ENCODE measurements around the gene LDLRAD3.

The LDLRAD3 gene

DNA sequence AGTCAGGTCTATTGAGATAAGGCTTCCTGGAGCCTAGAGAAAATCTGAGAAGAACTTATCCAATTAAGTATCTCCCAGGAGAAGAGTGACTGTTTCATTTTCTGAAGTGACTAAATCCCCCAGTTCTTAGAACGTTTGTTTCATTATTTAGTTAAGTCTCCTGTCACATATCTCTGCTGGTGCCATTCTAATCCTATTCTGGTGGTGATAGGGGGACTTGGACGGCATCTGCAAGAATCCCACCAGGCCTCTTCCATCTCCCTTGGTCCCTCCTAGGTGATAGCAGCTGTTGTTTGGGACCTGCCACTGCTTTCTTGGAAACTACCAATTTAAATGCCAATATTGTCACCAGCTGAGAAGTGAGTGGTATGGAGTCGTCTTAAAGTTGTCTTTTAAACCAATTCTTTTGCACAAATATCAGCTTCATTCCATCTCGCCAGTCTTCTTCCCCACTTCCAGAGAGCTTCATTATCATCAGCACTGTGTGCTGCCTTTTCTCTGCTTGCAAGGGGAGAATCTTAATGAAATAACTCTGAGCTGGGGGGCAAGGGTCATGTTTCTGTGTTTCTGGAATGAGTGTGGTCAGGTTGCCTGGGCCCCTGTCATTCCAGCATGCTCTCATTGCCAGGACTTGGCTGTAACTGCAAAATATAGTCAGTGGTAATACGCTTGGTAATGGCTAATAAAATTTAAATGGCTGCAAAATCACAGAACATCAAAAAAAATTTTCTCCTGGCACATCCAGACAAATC lies 104.8 kb downstream of the LDLRAD3 start:
- DNase-seq (ENCODE audit: low read depth): no peak

DNA sequence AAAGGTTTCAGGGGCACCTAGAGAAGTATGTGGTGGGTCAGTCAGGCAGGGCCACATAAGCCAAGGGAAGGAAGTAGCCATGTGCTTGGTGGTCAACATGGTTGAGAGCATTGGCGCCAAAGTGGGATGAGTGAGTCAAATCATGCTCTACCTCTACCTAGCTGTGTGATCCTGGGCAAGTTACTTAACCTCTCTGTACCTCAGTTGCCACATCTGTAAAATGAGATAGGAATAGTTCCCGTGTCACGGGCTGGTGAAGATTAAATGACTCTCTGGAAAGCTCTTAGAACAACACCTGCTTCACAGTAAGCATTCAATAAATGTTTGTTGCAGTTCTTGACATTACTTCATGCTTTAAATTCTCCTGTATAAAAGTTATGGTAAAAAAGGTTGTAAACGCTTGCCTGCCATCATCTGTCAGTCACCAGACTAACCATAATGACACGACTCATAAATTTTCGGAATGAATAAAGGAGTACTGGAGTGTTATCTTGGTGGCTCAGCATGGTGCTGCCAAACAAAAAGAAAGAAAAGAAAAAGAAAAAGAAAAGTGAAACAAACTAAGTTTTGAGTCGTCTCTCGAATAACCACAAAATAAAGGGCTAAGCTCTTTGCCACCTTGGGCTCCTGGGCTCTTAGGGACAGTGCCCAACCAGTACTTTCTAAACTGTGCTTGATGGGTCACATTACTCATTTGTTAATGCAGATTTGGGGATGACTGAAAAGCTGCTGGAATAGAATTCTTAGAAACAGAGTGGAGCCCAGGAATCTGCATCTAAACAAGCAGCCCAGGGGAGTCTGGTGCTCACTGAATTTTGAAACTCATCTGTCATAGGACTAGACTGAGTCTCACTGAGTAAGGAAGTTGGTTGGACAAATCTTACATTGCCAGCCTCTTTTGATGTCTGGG lies 107.6 kb downstream of the LDLRAD3 start:
- DNase-seq (ENCODE audit: low read depth): no peak

DNA sequence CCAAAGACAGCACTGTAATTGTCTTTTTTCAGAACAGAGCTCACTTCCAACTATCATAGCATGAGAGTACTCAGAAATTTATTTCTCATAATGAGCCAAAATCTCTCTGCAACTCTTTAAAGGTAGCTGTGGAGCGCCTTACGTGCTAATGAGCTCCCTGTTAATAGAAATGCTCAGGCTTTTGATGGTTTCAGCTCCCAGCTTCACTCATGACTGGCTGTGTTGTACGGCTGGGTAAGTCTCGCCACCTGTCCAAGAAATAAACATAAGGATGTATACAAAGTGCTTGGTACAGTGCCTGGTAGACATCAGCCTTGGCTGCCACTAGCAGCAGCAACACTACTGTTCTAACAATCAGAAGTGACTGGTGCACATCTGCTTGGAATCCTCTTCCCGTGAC lies 109.4 kb downstream of the LDLRAD3 start:
- no peak for DNase-seq (ENCODE audit: low read depth)

DNA sequence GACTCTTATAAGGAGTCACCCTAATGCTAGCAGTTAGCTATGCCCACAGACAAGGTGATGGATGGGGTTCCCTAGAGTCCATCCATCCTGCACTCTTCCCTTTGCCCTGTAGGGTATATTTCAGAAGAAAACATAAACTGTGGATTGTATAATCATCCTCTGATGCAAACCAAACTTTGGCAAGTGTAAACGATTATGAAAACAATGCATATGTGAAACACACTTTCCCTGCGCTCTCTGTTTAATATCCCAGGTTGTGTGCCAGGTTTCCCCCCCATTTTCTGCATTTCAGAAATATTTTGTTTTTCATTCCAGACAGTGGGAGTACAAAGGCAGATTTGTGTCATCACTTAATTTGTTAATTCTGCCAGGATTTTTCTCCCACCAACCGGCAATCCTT lies 110.0 kb downstream of the LDLRAD3 start:
- no peak for DNase-seq (ENCODE audit: low read depth)

DNA sequence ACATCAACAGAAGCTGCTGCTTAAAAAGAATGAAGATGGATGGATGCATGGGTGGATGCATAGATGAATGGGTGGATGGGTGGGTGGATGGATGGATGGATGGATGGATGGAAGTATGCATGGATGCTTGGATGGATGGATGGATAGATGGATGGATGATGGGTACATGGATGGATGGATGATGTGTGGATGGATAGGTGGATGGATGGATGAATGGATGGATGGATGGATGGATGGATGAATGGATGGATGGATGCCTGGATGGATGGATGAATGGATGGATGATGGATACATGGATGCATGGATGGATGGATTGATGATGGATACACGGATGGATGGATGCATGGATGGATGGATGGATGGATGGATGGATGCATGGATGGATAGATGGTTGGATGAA lies 110.8 kb downstream of the LDLRAD3 start:
- DNase-seq (ENCODE audit: low read depth): no peak

DNA sequence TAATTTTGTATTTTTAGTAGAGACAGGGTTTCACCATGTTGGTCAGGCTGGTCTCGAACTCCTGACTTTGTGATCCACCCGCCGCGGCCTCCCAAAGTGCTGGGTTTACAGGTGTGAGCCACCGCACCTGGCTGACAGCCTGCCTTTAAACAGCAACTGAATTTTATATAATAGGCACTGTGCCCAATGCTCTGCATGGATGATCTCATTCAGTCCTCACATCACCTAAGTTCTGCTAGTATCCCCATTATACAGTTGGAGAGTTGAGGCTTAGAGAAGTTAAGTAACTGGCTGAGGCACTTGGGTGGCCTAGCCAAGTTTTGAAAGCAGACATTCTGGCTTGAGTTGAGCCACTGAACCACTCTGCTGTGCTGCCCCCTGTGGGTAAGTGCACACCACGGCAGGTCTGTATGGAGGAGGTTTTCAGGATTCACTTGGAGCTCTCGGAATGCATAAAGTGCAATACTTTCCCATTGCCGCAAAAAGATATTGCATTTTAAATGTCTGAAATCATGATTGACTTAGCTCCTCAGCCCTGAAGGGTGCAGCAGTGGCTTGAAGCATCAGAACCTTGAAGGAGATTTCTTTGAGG lies 112.4 kb downstream of the LDLRAD3 start:
- no peak for DNase-seq (ENCODE audit: low read depth)

DNA sequence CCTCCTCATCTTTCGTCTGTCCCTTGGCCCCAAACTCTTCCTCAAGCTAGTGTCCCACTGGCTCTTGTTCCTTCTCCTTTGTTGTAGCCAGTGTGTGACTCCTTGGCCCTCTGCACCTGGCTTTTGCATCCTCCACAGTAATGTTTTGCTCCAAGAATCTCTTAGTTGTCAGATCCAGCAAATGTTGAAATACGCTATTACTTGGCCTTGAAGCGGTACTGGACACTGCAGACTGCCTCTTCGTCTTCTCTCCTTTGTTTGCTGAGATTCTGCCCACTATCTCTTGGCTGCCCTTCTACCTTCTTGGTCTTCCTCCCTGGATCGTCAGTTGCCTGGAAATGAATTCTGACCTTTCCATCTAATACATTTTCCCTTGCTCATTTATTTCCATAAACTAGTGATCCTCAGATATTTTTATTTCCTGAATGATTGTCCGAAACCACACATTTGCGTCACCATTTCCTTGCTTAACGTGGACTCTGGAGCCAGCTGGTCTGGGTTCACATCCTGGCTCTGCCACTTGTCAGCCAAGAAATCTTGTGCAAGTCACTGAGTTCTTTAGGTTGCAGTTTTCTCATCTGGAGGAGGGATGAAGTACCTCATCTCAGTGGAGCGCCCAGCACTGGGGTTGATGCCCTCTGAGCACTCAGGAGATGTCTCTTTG lies 113.6 kb downstream of the LDLRAD3 start:
- DNase-seq (ENCODE audit: low read depth): no peak

DNA sequence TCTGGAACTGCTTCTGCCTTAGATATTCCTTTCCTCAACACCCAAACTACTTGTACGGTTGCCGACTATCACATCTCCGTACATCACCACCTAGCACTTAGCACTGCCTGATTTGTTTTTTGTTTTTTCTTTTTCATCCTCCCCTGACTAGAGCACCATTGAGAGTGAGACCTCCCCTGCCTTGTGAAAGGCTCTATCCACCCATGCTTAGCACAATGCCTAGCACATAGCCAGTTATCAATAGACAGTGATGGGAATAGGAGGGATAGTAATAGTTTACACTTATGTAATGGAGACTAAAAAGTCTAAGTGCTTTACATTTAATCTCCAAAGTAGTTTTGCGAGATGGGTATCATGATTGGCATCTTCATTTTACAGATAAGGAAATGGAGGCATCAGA lies 115.8 kb downstream of the LDLRAD3 start:
- no peak for DNase-seq (ENCODE audit: low read depth)

DNA sequence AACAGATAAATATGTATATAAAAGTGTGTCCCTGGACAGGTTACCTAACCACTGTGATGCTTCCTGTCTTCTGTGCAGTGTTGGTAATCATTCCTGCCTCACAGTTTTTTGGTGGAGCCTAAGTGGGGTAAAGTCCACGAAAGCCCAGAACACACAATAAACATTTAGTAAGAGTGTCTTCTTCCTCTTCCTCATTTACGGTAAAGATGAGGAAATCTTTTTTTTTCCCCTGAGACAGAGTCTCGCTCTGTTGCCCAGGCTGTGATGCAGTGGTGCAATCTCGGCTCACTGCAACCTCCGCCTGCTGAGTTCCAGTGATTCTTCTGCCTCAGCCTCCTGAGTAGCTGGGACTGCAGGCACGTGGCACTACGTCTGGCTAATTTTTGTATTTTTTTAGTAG lies 117.1 kb downstream of the LDLRAD3 start:
- DNase-seq (ENCODE audit: low read depth): no peak

DNA sequence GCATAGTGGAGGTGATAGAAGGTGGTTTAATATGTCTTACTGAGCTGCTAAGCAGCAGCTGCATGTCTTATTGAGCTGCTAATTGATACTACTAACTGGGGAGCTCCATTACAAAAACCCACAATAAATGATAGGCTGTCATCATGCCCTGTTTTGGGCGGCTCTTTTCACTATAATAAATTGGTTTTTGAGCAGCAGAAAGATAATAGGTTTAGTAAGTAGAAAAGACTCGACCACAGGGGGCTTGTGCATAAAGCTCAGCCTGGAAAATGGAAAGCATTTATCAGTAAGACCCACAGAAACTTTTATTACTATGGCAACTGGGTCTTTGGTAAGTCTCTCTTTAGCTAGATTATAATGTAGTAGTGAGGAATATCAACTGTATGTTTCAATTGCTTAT lies 117.6 kb downstream of the LDLRAD3 start:
- DNase-seq (ENCODE audit: low read depth): no peak

DNA sequence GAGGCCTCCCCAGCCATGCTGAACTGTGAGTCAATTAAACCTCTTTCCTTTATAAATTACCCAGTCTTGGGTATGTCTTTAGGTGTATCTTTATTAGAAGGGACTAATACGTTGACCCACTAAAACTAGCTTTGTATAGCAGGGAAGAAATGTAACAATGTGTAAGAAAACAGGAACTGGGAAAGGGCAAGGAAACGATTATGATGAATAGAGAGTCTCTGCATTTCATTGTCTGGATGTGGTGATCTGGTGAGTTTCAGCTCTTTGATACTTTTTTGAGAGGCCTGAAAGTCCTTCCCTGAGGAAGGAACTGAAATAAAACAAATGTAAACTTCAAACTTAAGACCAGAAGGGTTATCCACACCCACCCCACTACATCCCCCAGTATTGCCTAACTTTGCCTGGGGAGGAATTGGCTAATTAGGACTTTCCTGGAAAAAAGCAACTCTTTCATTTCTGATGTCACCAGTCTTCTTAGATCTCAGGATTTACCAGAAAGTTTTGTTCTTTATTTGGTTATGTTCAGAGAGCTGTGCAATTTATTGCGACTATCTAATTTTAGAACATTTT lies 119.0 kb downstream of the LDLRAD3 start:
- DNase-seq (ENCODE audit: low read depth): no peak

DNA sequence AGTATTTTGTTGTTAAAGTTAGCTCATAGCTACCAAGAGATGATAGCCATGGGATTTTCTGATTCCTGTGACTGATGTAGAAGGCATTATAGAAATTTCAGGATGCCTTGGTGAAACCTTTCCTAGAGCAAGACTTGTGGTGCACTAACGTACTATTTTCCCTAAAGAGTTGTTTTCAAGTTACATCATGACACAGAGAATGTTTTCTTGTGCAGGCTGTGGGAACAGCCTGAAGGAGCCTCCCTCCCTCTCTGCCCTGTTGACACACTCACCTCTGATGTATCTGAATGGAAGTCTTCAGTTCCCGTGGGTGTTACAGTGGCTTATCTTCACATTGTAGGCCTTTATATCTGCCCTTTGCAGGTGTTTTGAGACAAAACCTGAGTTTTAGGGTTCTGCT lies 121.6 kb downstream of the LDLRAD3 start:
- no peak for DNase-seq (ENCODE audit: low read depth)

DNA sequence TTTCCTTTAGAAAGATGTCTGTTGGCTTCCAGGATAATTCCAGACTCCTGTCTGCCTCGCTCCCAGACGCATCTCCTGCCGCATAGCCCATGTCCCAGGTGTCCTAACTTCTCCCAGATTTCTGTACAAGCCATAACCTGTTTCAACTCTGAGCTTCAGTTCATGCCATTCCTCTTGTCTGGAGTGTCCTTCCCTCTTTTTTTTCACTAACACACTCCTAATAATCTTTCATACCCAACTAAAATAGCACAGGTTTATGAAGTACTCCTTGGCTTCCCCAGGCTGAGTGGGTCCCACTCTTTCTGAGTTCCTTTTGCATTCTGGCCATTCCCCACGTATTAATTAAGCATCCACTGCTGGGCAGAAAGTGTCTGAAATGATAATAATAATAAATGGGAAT lies 123.0 kb downstream of the LDLRAD3 start:
- DNase-seq (ENCODE audit: low read depth): no peak

DNA sequence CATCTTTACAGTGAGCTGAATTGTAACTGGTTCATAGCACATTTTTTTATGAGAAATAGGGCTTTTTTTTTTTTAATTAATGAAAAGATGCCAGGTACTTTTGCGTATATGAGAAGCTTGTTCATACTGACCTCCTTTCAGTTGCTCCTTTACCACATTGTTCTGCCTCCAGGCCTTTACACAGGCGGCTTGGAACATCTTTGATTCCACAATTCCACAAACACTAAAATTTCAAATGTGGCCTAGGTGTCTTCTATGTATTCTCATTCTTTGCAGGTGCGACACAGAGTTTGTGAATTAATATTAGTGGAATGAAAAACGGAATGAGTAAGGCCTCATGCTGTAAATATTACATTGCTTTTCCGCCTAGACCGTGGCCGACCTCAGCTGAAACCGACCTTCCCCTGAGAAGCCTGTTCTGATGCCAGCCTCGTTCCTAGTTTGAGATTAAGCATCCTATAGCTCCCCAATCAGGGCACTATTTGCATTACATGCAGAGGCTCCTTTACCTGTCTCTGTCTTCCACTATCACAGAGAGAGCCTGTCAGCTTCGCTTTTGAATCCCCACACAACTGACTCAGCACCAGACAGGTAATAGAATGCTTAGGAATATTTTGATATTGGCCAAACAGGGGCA lies 125.8 kb downstream of the LDLRAD3 start:
- no peak for DNase-seq (ENCODE audit: low read depth)

DNA sequence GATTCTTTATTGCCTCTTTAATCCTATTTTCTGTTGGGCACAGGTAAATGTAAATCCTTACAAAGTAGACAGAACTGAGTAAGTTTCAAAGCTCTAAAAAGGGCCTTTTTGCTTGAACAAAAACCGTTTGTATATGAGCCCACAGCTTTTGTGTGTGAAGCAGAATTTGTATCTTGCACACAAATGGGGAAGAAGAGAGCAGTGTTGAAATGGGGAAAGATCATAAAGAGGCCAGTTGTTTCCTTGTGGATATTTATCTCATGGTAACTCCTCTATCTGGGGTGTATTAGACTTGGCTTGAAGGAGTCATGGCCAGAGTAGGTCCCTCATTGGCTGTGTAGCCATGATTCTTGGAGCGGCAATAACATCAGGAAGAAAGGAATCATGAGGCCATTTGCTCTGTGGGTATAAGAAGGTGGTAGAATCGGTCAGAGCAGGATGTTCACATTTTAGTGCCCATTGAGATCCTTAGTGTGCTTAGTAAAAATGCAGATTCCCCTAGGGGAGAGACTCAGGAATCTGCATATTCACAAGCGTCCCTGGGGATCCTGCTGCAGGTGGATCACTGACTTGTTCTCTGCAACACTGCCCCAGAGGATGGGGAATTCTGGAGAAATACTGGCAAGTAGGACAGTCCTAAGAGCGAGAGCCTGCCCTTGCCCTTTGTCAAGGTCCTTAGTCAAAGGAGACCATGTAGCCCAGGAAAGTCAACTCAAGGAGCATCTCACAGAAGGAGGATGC lies 126.5 kb downstream of the LDLRAD3 start:
- DNase-seq (ENCODE audit: low read depth): no peak

DNA sequence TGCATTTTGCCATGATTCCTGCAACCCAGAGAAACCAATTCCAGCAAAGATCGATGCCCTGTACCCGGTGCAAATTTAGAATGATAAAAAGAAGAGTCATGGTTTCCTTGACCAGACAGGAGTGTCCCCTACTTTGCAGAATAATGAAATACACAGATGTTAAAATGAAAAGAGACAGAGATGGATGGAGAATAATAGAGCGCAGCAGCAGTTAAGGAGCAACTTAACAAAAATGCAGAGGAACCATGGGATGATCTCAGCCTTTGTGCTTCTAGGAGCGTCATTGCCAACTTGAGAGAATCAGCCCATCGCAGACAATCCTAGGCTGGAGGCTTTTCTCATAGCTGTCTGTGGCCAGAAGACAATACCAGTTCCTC lies 127.1 kb downstream of the LDLRAD3 start:
- DNase-seq (ENCODE audit: low read depth): no peak

DNA sequence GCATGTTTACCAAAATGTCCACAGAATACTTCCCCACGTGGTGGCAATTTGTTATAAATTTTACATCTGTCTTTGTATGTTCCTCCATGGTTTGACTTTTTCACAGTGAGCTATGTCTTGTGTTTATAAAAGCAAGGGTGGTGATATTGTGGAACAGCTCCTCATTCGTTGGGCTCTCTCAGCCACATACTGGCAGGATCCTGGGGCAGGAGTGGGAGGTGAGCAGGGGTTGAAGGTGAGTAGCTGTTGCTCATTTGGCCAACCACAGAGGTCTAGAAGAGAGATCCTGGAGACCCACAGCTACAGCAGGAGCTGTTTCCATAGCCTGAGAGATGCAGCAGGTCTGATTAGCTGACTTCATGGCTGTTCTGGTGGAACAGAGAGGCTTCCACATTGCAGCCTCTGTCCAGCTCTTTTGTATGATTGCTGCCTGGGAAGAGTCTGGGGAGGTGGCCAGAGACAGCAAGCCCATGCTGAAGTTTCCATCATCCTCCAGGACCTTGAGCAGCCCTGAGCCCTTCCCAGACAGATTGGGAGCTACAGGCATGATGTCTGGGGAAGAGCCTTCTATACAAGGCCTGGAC lies 128.1 kb downstream of the LDLRAD3 start:
- DNase-seq (ENCODE audit: low read depth): no peak

DNA sequence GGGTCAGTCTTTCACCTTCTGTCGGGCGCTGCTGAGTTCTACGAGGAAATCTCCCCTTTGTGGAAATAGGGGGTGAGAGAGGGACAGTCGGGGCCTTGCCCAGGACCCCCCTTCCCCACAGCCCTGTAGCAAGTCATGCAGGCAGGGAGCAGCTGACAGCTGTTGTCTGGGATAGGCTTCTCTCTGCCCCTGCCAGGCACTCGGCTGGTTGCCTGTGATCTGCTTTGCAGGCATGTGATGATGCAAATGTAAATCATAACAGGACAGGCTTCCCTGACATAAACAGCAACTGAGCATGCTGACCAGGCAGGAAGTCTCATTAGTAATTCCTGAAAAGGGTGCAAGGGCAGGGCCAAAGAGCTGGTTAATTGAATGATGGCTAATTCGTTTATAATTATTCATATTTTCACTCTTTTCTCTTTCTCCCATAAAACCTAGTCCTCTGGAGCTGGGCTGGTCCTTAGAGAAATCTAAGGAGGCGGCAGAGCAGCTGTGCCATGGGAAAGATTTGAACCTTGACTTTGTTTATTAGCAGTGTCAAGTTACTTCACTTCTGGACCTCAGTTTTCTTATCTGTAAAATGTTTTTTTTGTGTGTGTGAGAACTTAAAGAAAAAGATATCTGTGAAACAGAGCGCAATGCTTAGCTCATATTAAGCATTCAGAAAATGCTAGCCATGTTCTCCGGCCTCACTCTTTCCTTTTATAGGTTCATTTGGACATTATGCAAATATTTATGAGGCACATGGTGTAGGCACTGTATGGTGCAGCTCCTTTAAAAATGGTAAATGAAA lies 129.7 kb downstream of the LDLRAD3 start:
- no peak for DNase-seq (ENCODE audit: low read depth)

DNA sequence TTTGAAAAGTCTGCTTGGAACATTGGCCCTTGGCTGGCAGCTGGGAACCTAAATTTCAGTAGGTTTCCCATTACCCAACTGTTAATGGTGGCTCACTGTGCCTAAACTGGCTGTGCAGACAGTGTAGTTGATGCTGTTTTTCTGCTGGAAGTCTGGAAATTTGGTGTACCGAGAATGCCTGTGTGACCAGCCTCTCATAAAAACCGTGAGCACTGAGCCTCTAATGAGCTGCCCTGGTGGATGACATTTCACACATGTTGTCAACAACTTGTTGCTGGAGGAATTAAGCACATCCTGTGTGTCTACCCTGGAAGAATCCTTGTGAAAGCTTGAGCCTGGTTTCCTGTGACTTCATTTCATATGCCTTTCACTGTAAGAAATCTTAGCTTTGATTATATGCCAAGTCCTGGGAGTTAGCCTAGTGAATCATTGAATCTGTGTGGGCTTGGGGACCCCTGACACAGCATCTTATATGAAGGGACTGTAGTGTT lies 131.1 kb downstream of the LDLRAD3 start:
- DNase-seq (ENCODE audit: low read depth): no peak

DNA sequence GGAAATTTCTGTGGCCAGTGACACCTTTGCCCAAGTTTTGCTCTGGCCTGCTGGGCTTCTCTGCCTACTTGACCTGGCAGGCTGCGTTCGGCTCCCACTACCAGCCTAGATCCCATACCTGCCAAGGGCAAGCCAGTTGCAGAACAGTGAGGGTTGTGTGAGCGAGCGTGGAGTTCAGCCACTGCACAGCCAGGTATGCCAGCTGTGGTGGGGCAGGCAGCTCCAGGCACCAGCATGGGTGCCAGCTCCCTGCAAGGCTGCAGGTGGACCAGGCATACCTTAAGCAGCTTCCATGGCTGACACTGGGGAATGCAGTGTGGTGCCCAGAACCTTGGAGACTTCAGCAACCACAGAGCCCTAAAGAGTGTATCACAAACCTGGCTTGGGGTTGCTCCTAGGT lies 133.5 kb downstream of the LDLRAD3 start:
- no peak for DNase-seq (ENCODE audit: low read depth)

Measured in stimulated activated CD8-positive, alpha-beta memory T cell treated with anti-CD3 and anti-CD28 coated beads, Interleukin-7, amount 100 ng/mL, for 24 hours (primary cell).